Neural progenitor cell (in vitro differentiated cells): Measurements from ENCODE around the gene PEBP1. TPM values are rescaled to one million over a fixed set of nuclear protein-coding genes. Genes with fewer than 3 reads are reported as not detected.

Experiments used
- DNase-seq: peaks from one replicate; pipeline ENCODE4 v3.0.0-alpha.2; 2016; ENCODE audit warnings: low spot score
- H2AFZ ChIP-seq: fragments of 200-600 bp; sonication (generic); replicated peaks from 2 replicates; pipeline ENCODE4 v1.6.1; 2016; ENCODE audit warnings: antibody characterized with exemption
- H3F3A ChIP-seq: fragments of 200-600 bp; sonication (generic); 2 replicates; pipeline ENCODE4 v1.6.1; 2016; ENCODE audit warnings: antibody characterized with exemption, low read depth
- H3K27ac ChIP-seq: fragments of 200-600 bp; sonication (generic); 2 replicates; pipeline ENCODE4 v1.5.1; 2016; ENCODE audit warnings: mild to moderate bottlenecking
- H3K27me3 ChIP-seq: fragments of 200-600 bp; sonication (generic); 2 replicates; pipeline ENCODE4 v1.6.1; 2016; ENCODE audit warnings: mild to moderate bottlenecking, moderate library complexity
- H3K36me3 ChIP-seq: fragments of 200-600 bp; sonication (generic); 2 replicates; pipeline ENCODE4 v1.5.1; 2016
- H3K4me1 ChIP-seq: fragments of 200-600 bp; sonication (generic); 2 replicates; pipeline ENCODE4 v1.6.1; 2016; ENCODE audit warnings: mixed run types
- H3K4me2 ChIP-seq: fragments of 200-600 bp; sonication (generic); 2 replicates; pipeline ENCODE4 v1.6.1; 2016
- H3K4me3 ChIP-seq: fragments of 200-600 bp; sonication (generic); 2 replicates; pipeline ENCODE4 v1.5.1; 2016
- H3K79me2 ChIP-seq: fragments of 200-600 bp; sonication (generic); 2 replicates; pipeline ENCODE4 v1.6.1; 2016; ENCODE audit warnings: low read depth
- H3K9ac ChIP-seq: fragments of 200-600 bp; sonication (generic); 2 replicates; pipeline ENCODE4 v1.6.1; 2016
- H3K9me3 ChIP-seq: fragments of 200-600 bp; sonication (generic); 2 replicates; pipeline ENCODE4 v1.5.1; 2016; ENCODE audit warnings: low read depth
- H4K20me1 ChIP-seq: fragments of 200-600 bp; sonication (generic); 2 replicates; pipeline ENCODE4 v1.6.1; 2016; ENCODE audit warnings: low read depth
- H3K27ac Mint-ChIP-seq: 3 replicates; pipeline ENCODE4 v1.8.0; 2021; ENCODE audit warnings: mixed read lengths
- H3K27me3 Mint-ChIP-seq: 2 replicates; pipeline ENCODE4 v1.8.0; 2022; ENCODE audit warnings: low read depth, mild to moderate bottlenecking, inconsistent platforms, moderate library complexity, mixed read lengths; ENCODE audit not compliant: insufficient read depth
- H3K36me3 Mint-ChIP-seq: 3 replicates; pipeline ENCODE4 v1.8.0; 2021; ENCODE audit warnings: mixed read lengths
- H3K4me1 Mint-ChIP-seq: 3 replicates; pipeline ENCODE4 v1.8.0; 2021; ENCODE audit warnings: mixed read lengths
- H3K4me3 Mint-ChIP-seq: 3 replicates; pipeline ENCODE4 v1.8.0; 2021; ENCODE audit warnings: mild to moderate bottlenecking, moderate library complexity, mixed read lengths
- H3K9me3 Mint-ChIP-seq: 3 replicates; pipeline ENCODE4 v1.8.0; 2020; ENCODE audit warnings: mixed read lengths
- EZH2 ChIP-seq: fragments of 200-600 bp; sonication (generic); IDR thresholded peaks from 2 replicates; pipeline ENCODE4 v1.6.1; 2017; ENCODE audit warnings: antibody characterized with exemption, mild to moderate bottlenecking, moderate library complexity
- EZH2phosphoT487 ChIP-seq: fragments of 200-600 bp; sonication (generic); IDR thresholded peaks from 2 replicates; pipeline ENCODE4 v1.6.1; 2017; ENCODE audit warnings: antibody characterized with exemption
- total RNA-seq: library from RNA; depleted of rRNA; stranded (reverse); fragments of >200 nt; gene quantifications from 2 replicates; pipeline ENCODE4 v1.2.3, GENCODE V29; 2015; ENCODE audit warnings: low replicate concordance
- TF ChIP-seq, protein P1 (sequence below): fragments of 200-600 bp; sonication (generic); IDR thresholded peaks from 2 replicates; pipeline ENCODE4 v1.5.1; 2017; ENCODE audit warnings: antibody characterized with exemption, mild to moderate bottlenecking

PEBP1 gene
- total RNA-seq, 1 donor from 2014 or later = 266 TPM

DNA sequence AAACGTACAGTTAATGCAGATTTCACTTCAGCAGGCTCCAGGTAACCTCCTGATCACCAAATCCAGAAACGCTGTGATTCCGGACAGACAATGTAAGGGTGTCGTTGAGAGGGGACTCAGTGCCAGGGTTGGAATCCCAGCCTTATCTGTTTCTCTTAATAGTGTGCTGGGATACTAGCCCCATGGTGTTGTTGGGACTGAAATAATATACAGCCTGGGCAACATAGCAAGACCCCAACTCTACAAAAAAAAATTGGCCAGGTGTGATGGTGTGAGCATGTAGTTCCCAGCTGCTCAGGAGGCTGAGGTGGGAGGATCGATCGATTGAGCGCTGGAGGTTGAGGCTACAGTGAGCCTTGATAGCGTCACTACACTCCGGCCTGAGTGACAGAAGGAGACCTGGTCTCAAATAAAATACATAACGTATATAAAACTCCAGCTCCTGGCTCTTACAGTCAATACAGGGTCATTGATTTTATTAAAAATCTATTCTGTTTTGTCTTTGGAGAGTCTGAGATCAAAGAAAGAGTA lies 1.3 kb downstream of the PEBP1 start:
- peak overlapping the region; percentile 89 for H3K4me2 ChIP-seq
- H2AFZ ChIP-seq = no peak overlapping the region
- peak overlapping the region; percentile 88 for H3K4me3 Mint-ChIP-seq
- H3K4me1 ChIP-seq = no peaks in the 10 kb centered on the region
- peaks cover 19% of the 10 kb centered on the region for H4K20me1 ChIP-seq
- no peak overlapping the region for H3K27ac Mint-ChIP-seq
- no peaks in the 10 kb centered on the region for H3K9me3 ChIP-seq
- H3K36me3 Mint-ChIP-seq = peaks cover 22% of the 10 kb centered on the region
- no peaks in the 10 kb centered on the region for H3K27me3 ChIP-seq
- H3K9me3 Mint-ChIP-seq = no peaks in the 10 kb centered on the region
- no peaks in the 10 kb centered on the region for H3K36me3 ChIP-seq
- peak overlapping the region; percentile 71 for H3K9ac ChIP-seq
- peaks cover 14% of the 10 kb centered on the region for H3K4me1 Mint-ChIP-seq
- H3K27ac ChIP-seq = no peak overlapping the region
- no peaks in the 10 kb centered on the region for H3F3A ChIP-seq
- peak overlapping the region; percentile 69 for H3K4me3 ChIP-seq
- DNase-seq = no peak
- TF ChIP-seq, protein P1, sequence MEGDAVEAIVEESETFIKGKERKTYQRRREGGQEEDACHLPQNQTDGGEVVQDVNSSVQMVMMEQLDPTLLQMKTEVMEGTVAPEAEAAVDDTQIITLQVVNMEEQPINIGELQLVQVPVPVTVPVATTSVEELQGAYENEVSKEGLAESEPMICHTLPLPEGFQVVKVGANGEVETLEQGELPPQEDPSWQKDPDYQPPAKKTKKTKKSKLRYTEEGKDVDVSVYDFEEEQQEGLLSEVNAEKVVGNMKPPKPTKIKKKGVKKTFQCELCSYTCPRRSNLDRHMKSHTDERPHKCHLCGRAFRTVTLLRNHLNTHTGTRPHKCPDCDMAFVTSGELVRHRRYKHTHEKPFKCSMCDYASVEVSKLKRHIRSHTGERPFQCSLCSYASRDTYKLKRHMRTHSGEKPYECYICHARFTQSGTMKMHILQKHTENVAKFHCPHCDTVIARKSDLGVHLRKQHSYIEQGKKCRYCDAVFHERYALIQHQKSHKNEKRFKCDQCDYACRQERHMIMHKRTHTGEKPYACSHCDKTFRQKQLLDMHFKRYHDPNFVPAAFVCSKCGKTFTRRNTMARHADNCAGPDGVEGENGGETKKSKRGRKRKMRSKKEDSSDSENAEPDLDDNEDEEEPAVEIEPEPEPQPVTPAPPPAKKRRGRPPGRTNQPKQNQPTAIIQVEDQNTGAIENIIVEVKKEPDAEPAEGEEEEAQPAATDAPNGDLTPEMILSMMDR = no peak
- TF ChIP-seq EZH2phosphoT487 (no peak), EZH2 (no peak)
- peaks cover 6% of the 10 kb centered on the region for H3K27me3 Mint-ChIP-seq
- peaks cover 35% of the 10 kb centered on the region for H3K79me2 ChIP-seq

DNA sequence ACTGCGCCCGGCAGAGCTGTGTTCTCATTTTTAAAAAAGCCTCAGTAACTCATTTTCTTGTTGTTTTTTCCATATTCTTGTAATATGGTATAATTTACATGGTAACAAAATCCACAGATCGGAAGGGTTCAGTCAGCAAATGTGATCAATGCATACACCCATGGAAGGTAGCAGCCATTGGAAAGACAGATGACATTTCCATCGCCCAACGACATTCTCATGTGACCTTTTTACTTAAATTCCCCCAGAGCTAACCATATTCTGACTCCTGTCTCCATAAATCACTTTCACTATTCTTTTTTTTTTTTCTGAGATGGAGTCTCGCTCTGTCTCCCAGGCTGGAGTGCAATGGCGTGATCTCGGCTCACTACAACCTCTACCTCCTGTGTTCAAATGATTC lies 4.9 kb downstream of the PEBP1 start:
- TF ChIP-seq EZH2 (no peak), EZH2phosphoT487 (no peak)
- TF ChIP-seq, protein P1 = no peak
- peaks cover 7% of the 10 kb centered on the region for H3K36me3 ChIP-seq
- Mint-ChIP-seq H3K27me3 (peaks cover 6% of the 10 kb centered on the region), H3K4me3 (no peak overlapping the region), H3K4me1 (peaks cover 7% of the 10 kb centered on the region), H3K27ac (no peak overlapping the region), H3K36me3 (peaks cover 40% of the 10 kb centered on the region), H3K9me3 (no peaks in the 10 kb centered on the region)
- no peak overlapping the region for H3K4me3 ChIP-seq
- H2AFZ ChIP-seq = no peak overlapping the region
- H3K4me1 ChIP-seq = no peaks in the 10 kb centered on the region
- peaks cover 29% of the 10 kb centered on the region for H3K79me2 ChIP-seq
- H3F3A ChIP-seq = no peaks in the 10 kb centered on the region
- no peaks in the 10 kb centered on the region for H3K9me3 ChIP-seq
- no peak overlapping the region for H3K27ac ChIP-seq
- DNase-seq = no peak
- no peak overlapping the region for H3K9ac ChIP-seq
- peaks cover 19% of the 10 kb centered on the region for H4K20me1 ChIP-seq
- H3K27me3 ChIP-seq = no peaks in the 10 kb centered on the region
- H3K4me2 ChIP-seq = no peak overlapping the region

DNA sequence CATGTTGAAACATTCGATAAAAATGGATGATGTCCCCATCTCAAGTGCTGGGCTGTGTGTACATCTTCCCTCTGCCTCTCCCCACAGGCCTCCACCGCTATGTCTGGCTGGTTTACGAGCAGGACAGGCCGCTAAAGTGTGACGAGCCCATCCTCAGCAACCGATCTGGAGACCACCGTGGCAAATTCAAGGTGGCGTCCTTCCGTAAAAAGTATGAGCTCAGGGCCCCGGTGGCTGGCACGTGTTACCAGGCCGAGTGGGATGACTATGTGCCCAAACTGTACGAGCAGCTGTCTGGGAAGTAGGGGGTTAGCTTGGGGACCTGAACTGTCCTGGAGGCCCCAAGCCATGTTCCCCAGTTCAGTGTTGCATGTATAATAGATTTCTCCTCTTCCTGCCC lies 8.6 kb downstream of the PEBP1 start:
- Histone ChIP-seq H3K4me3 (no peak overlapping the region), H3K27ac (no peak overlapping the region), H3K4me1 (no peaks in the 10 kb centered on the region), H3F3A (no peaks in the 10 kb centered on the region), H3K36me3 (peaks cover 7% of the 10 kb centered on the region), H4K20me1 (peaks cover 6% of the 10 kb centered on the region), H3K4me2 (no peak overlapping the region), H3K27me3 (no peaks in the 10 kb centered on the region), H3K79me2 (peaks cover 7% of the 10 kb centered on the region), H3K9ac (no peak overlapping the region), H2AFZ (no peak overlapping the region), H3K9me3 (no peaks in the 10 kb centered on the region)
- H3K4me1 Mint-ChIP-seq = no peaks in the 10 kb centered on the region
- H3K4me3 Mint-ChIP-seq = no peak overlapping the region
- peaks cover 45% of the 10 kb centered on the region for H3K36me3 Mint-ChIP-seq
- no peak overlapping the region for H3K27ac Mint-ChIP-seq
- TF ChIP-seq EZH2 = no peak
- TF ChIP-seq, protein P1 = no peak
- no peak for TF ChIP-seq EZH2phosphoT487
- H3K9me3 Mint-ChIP-seq = no peaks in the 10 kb centered on the region
- H3K27me3 Mint-ChIP-seq = peaks cover 2% of the 10 kb centered on the region
- no peak for DNase-seq
